Left hindlimb (tissue), 1 donor: ENCODE measurements around the gene VGLL1.

Source experiments
- DNase-seq: peaks from one replicate; pipeline ENCODE4 v3.0.0-alpha.2; 2018

VGLL1 gene, protein sequence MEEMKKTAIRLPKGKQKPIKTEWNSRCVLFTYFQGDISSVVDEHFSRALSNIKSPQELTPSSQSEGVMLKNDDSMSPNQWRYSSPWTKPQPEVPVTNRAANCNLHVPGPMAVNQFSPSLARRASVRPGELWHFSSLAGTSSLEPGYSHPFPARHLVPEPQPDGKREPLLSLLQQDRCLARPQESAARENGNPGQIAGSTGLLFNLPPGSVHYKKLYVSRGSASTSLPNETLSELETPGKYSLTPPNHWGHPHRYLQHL

DNA sequence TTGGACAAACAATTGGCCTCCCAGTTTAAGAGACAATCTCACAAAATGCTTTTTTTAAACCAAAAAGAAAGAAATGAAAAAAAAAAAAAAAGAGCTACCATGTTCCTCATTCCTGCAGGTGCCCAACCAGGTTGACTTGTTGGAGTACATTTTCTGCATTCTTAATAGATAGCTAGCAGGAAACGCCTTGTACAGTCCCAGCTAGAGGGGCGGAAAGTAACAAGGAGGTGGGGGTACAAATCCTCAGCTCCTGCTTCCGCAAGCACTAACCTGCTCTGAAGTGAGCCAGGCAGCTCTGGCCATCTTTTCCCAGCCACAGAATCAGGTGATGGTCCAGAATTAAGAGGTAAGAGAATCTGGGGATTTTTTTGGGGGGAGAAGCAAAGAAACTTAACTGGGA, at the start of gene VGLL1:
VGLL1 (plus strand) TSS at position 265 of the 400 bp plus-strand sequence. CDS start 3,806 bp downstream, outside the sequence.
- DNase-seq: no peak

DNA sequence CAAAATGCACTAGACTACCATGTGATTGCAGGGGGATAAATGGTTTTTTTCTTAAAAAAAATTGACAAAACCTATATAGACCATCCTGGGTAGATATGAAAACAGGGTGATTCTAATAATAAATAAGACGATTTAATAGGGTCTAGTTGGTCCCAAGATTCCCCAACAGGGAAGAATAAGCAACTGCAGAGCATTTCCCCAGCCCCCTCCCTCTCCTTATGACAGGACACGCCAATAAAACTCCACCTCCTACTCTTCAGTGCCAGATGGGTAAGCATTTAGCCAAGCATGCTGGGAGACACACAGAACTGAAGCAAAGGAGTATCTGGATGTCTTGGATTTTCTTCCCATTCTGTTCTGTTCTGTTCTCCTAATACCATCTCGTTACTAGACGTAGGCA, 44.4 kb upstream of the VGLL1 start, which contains the start of gene BRS3:
BRS3 (plus strand) TSS at position 301 of the 400 bp plus-strand sequence. CDS start 168 bp downstream, outside the sequence.
- DNase-seq: no peak

DNA sequence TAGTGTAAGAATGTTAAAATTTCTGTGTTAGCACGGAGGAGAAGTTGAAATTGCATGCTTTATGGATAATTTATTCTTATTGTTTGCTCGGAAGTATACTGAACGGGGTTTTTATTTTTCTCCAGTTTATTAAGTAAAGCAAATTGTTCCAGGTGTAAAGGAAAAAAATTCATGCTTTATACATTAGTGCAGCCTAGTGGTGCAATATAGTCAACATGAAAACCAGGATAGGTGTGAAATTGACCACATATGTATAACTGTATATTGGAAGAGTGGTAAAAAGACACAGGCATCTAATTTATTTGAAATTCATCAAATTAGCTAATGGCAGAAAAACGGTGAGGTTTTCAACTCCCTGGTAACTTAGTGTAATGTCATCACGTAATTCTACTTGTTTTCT, 43.3 kb upstream of the VGLL1 start:
- no peak for DNase-seq

DNA sequence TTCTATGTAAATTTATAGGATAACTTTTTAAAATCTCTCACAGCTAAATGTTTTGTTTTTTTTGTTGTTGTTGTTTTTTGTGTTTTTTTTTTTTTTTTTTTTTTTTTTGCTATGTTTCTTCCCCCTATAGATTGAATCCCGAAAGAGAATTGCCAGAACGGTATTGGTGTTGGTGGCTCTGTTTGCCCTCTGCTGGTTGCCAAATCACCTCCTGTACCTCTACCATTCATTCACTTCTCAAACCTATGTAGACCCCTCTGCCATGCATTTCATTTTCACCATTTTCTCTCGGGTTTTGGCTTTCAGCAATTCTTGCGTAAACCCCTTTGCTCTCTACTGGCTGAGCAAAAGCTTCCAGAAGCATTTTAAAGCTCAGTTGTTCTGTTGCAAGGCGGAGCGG, 40.2 kb upstream of the VGLL1 start:
- no peak for DNase-seq

DNA sequence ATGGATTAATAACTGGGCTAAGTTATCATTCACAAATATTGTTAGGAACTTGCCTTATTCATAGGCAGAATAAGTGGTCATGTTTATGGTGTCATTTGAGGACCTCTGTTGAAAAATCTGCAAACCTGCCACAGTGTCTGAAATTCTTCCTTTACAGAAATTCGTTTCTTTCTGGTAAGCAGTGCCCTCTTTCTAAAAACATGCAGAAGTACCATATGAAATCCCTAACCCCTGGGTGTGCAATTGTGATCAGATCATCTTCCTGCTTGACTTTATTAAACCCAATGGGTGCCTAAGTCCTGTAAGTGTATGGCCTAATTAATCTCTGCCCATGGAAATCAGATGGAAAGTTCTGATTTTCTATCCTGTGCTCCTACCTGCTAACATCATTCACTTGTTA, 39.0 kb upstream of the VGLL1 start:
- DNase-seq: no peak

DNA sequence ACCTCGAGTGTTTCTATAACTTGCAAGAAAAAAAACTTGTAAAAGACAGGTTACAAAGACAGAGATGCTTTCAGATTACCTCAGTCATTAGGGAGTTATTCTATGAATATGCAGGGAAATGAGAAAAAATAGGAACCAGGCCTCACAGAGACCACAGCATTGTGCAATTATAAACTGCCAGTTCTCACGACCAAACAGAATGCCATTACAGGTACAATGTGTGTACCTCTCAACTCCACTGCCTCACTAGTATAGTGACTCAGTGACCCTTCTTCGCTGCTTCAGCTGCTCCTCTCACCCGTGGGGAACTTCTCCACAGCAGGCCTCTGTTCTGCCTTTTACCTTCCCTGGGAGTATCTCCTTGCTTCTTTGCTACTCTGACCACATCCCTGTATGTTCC, 37.0 kb upstream of the VGLL1 start:
- DNase-seq: no peak

DNA sequence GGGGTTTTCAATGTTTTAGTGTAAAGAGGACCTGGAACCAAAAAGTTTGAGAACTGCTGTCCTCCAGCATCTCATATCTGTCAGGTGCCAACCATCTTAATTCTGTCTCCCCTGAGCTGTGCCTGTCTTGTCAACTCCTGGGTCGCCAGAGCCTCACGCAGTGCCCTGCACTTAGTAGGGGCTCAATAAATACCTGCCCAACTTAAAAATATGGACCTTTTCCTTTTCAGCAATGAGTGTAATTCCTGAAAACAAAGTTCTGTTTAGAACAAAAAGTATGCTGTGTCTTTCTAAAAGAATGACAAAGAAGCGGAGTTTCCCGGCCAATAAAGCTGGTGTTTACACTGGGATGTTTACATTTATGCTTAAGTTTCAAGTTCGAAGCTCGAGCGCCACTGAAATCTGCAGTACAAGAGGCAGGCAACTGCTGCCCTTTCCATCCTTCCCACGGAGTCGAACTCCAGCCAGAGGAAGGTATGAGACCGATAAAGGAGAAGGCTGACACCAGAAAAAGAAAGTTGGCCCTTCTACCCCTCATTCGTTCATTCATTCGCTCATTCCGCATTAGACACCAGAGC, 35.7 kb upstream of the VGLL1 start:
- DNase-seq: no peak

DNA sequence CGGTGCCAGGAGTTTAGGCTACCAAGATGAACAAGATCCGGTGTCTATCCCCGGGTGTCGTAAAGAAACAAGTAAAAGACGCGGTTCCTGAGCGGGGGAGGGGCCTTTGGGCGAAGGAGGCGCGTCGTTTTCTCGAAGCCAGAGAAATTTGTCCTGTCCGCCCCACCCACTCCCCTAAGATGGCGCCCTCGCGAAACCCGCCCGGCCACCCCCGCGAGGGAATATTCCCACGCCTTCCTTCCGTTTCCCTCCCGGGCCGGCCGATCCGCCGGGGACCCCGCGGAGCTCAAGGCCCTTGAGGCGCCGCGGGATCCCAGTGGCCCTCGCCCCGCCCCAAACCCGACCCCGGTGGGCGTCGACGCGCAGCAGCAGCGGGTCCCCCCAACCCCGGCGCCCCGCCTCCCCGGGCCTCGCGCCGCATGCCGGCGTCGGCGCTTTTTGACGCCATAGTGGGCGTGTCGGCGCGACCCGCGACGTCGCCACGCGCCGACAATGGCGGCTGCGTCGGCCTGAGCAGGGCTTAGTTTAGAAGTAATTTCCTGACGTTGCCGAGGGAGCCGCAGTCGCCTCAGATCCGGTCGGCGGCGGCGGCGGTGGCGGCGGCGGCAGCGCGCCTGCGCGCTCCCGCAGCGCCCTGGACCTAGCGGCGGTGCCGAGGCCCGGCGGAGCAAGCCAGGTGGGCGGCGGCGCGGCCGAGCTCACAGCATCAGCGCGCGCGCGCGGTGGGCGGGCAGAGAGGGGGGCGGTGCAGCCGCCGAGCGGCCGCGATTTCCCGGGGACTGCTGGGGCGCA, 35.1 kb upstream of the VGLL1 start:
- peak; percentile 90 for DNase-seq

DNA sequence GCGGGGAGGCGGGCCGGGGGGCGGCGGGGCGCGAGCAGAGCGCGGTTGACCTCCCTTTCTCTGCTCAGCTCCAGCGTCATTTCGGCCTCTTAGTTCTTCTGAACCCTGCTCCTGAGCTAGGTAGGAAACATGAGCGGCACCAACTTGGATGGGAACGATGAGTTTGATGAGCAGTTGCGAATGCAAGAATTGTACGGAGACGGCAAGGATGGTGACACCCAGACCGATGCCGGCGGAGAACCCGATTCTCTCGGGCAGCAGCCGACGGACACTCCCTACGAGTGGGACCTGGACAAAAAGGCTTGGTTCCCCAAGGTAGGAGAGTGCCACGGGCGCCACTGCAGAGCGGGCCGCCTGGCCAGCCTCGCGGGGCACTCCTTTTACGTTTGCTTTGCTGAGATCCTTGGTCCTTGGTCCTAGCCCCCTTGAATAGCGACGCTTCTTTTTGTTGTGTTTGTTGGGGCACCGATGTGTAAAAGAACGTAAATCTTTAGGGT, 34.4 kb upstream of the VGLL1 start, which contains the start of gene HTATSF1:
HTATSF1 (plus strand) TSS at position 37 of the 497 bp plus-strand sequence; CDS start at position 130, 93 bp downstream.
- no peak for DNase-seq

DNA sequence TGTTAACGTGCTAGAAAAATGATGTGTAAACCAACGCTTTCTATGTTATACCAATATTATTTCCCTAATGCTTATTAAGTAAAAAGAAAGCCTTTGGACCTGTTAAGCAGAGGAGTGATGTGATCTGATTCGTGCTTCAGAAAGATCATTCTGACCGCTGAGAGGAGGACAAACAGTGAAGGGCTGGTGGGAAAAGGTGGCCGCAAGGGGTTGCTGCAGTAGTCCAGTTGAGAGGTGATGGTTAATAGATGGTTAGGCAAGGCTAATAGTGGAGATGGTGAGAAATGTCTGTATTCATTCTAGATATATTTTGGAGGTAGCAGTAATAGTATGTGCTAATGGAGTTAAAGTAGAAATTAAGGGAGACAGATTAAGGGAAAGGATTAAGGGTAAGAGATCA, 12.9 kb upstream of the VGLL1 start:
- DNase-seq: no peak

DNA sequence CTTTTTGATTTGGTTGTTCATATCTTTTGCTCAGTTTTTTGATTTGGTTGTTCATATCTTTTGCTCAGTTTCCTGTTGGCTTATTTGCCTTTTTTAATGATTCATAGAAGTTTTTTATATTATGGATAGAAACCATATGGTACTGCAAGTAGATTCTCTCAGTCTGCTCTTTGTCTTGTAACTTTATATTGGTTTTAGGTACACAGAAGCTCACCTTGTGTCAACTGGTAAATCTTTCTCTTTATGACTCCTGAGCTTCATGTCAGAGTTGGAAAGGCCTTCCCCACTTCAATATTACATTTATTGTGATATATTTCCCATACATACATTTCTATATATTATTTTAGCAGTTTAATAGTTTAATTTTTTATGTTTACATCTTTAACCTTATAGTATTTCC, 8.2 kb upstream of the VGLL1 start:
- no peak for DNase-seq

DNA sequence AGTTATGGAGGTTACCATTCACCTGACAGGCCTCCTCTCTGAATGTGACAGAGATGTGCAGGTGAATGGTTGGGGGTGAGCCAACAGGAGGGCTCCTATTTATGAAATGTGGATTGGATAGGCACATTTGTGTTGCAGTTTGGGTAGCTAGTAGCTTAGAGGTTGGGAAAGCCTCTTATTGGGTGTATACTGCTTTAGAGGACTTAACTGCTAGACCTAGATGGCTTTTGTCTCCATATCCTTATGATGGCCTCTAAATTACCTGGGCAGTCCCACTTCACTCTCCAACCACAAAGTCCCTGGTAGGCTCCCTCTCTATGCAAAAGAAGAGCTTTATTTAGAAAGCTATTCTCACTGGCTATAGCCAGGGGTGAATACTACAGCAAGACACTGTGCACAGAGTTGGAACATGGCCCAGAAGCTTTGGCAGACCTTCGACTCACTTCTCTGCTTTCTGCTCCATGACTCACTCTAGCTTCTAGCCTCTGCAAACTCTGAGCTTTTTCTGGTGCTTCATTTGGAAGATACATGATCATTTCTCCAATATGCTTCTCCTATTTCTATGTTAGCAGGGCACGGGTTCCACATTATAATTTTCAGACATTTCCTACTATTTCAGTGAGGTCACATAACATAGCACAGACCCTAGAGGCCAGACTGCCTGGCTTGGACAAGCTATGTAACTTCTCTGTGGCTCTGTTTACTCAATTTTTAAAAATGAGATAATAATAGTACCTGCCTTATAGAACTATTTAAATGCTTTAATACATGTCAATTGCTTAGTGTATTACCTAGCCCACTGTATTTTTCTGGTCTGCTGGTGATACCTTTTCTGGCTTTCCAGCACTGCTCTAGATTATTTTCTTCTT, 6.0 kb upstream of the VGLL1 start:
- peak; percentile 80 for DNase-seq

DNA sequence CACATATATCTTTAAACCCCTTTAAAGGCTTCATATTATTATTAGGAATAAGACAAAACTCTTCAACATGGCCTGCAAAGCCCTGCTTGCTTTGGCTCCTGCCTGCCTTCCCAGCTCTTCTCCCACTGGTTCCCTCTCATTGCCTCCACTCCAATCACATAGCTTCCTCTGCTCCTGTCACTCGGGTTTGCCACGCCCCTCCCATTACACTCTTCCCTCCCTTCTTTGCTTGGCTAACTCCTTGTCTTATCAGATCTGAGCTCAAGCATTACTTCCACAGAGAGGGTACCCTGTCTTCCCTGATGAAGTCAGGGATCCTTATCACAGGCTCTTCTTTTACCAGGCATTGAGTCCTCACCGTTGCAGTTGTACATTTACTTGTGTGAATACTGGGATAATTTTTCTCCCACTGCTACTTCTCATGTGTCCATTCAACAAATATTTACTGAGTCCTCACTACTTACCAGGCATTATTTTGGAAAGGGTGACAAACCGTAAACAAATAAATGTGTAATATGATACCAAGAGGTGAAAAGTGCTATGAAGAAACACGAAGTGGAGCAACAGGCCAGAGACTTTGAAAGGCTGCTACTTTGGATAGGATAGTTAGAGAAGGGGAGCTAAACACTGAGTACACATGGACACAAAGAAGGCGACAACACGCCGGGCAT, 3.2 kb upstream of the VGLL1 start:
- DNase-seq: no peak

DNA sequence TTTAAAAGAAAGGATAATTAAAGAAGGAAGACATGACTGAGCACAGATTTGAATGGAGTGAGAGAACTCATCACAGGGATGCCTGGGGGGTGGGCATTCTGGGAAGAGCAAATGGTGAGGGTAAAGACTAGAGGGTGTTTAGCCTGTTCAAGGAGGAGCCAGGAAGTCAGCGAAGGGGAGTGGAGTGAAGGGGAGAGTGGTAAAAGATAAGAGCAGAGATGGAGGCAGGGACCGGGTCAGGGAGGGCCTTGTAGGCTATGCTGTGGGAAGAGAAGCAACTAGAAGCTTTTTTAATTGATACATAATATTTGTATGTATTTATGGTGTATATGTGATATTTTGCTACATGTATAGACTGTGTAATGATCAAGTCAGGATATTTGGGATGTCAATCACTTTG, 2.2 kb upstream of the VGLL1 start:
- no peak for DNase-seq

DNA sequence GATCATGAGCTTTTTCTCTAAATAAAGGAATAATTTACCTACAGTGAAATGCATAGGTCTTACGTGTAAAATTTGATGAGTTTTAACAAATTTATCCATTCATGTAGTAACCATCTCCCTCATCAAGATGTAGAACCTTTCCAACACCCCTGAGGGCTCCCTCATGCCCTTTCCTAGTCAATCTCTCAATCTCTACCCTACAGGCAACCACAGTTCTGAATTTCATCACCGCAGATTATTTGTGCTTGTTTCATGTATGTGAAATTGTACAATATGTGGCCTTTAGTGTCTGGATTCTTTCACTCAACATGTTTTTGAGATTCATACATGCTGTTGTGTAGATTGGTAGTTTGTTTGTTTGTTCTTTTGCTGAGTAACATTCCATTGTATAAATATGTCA, 2.1 kb downstream of the VGLL1 start:
- DNase-seq: no peak

DNA sequence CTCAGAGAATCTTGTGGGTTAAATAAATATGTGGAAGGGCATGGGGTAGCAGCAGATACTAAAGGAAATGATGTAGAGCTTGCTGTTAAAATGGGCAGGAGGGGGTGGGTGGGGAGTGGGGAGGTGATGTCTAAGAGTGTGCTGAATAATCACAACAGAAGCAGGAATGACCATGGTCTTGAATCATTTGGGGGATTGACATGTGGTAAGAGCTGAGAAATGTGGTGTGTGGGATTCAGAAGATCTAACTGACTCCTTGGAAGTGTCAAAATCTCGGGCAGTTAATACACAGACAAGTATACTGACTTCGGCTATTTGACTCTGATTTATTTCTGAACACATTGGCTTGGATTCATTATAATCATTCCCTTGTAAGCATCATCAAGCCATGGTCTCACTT, 6.8 kb downstream of the VGLL1 start:
- DNase-seq: no peak

DNA sequence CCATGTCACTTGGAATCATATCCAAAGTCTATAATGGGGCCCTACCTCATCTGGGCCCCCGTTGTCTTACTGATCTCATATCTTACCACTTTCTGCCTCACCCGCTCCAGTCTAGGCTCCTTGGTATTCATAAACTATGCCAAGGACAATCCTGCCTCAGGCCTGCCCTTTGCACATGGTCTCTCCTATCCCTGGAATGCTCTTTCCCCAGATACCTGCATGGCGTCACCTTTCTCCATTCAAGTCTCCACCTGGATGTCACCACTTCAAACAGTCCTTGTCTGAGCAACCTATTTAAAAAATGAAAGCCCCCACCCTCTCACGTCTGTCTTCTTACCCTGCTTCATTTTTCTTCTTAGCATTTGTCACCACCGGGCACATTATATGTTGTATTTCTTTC, 8.2 kb downstream of the VGLL1 start:
- DNase-seq: no peak

DNA sequence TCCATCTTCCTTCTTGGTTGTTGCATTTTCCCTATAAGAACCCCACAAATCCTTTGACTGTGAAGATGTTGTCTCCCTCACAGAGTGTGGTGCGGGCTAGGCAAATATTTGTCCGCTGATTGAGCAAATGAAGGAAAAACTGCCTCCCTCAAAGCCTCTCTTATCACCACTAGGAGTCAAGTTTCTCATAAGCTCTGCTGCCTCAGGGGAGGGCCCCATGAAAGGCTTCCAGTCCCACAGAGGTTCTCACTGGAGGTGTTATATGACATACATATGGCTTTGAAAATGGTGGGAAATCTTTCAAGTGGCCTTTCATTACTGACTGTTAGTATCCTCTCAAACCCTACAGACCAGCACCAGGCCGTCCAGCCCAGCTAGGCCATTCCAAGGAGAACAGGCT, 9.3 kb downstream of the VGLL1 start:
- no peak for DNase-seq

DNA sequence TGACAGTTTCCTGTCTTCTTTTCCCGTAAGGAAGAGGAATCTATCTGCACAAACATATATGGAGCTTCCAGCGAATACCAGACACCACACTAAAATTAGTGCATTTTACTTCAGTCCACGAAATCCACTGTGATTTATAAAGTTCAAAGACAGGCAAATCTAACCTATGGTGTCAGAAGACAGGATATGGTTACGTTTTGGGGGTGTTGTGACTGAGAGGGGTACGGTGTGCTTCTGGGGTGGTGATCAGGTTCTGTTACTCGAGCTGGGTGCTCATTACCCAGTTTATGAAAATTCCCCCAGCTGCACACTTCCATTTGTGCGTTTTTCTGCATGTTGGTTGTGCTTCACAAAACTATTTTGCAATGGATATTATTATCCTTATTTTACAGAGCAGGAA, 10.3 kb downstream of the VGLL1 start:
- no peak for DNase-seq

DNA sequence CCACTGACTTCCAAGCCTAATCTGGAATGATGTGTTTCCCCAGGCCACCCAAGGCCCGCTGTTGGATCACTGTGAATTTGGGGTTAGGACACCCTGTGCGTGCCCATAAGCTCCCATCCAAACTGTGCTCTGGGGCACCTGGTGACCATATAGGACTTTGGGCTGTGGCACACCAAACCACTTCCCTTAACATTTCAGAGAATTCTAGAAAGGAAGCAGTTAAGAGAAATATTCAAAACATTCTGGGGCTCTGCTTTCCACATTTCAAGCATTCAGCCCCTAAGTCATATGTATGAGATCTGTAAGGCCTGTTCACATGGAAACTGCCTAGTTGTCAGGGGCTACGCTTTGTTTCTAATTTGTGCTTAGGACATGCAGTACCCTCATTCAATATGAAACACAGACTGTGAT, 14.4 kb downstream of the VGLL1 start:
- DNase-seq: no peak

DNA sequence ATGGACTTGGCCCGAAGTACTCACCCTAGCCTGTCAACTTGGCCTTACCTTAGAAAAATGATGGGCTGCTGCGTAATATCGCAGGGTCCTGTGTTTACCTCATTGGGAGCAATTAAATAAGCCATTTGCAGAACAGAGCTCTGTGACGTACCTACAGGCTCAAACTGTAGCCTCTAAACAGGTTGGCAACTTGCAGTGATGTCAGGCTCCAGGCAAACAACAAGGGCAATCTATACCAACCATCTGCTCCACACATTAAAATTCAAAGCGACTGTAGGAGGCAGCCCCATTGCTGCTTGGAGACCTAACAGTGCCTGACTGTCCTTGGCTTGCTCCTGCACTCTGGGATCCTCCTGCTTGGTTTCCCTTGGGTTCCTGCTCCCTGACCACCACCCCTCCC, 17.2 kb downstream of the VGLL1 start:
- no peak for DNase-seq

DNA sequence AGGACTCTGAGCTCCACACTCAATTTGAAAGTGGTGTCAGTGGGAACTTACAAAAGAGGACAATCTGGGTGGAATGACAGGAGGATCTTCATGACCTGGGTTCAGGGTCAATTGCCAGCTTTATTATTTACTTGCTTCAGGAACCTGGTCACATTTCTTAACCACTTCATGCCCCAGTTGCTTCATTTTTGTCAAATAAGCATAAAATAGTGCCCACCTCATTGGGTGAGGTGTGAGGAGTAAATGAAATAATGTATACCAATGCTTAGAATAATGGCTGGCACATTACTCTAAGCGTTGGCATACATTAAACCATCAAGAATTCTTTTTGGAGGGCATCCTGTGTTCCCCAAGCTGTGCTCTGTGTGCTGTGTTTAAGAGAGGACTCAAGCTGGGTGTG, 19.4 kb downstream of the VGLL1 start:
- DNase-seq: no peak
